ENCODE measurements around the gene RHBDF2. TPM values are rescaled to one million over a fixed set of nuclear protein-coding genes. Genes with fewer than 3 reads are reported as not detected.
A peak's percentile ranks its signal among the peaks of the same experiment; 100 is the strongest.

The RHBDF2 gene
- total RNA-seq, 4 donors from 2014 or later: 27.0 to 38.5 (median 33.7) TPM

- TF ChIP-seq POLR2A (IDR thresholded peaks at IDR 0.05): no peak
- TF ChIP-seq, protein P1, sequence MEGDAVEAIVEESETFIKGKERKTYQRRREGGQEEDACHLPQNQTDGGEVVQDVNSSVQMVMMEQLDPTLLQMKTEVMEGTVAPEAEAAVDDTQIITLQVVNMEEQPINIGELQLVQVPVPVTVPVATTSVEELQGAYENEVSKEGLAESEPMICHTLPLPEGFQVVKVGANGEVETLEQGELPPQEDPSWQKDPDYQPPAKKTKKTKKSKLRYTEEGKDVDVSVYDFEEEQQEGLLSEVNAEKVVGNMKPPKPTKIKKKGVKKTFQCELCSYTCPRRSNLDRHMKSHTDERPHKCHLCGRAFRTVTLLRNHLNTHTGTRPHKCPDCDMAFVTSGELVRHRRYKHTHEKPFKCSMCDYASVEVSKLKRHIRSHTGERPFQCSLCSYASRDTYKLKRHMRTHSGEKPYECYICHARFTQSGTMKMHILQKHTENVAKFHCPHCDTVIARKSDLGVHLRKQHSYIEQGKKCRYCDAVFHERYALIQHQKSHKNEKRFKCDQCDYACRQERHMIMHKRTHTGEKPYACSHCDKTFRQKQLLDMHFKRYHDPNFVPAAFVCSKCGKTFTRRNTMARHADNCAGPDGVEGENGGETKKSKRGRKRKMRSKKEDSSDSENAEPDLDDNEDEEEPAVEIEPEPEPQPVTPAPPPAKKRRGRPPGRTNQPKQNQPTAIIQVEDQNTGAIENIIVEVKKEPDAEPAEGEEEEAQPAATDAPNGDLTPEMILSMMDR (IDR thresholded peaks at IDR 0.05): no peak
- 69 to 74% methylated on average over 4 to 8 of the region's 37 CpGs for WGBS, 2 donors
- intact Hi-C loops (cut with DNase I): no loop called here
Observed at GRCh38 chr17:76538281-76538931, 37.2 kb upstream of the RHBDF2 start.

GRCh38 chr17:76537578-76538280 lies 36.5 kb upstream of the RHBDF2 start, which contains the start of gene CYGB:
Gene CYGB (minus strand): TSS chr17:76537709. CDS start chr17:76537542, 167 bp downstream.
- no peak for DNase-seq

More at GRCh38 chr17:76538281-76538931, 37.2 kb upstream of the RHBDF2 start:
- Histone ChIP-seq H3K27ac (peak overlapping the region; percentile 32 to 87 (median 70)), H3K4me1 (peaks cover 16 to 88% (median 18%) of the 10 kb centered on the region in 3 donors), H3K27me3 (peaks cover 0 to 47% (median 3%) of the 10 kb centered on the region in 4 donors), H3K9me3 (no peaks in the 10 kb centered on the region), H3K36me3 (no peaks in the 10 kb centered on the region), H3K4me3 (peak overlapping the region; percentile 15 to 67 (median 47))
- no peak for DNase-seq

DNA sequence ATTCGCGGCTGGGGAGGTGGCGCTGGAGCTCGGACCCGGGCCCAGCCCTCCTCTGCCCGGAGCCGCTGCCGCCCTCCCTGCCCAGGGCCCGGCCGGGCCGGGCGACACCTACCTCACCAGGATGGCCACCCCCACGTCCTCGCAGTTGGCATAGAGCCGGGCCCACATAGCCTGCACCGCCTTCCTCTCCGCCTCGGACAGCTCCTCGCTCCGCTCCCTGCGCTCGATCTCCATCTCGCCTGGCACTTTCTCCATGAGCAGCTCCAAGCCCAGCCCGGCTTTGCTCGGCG lies 36.0 kb upstream of the RHBDF2 start:
- Histone ChIP-seq H3K4me1 (peaks cover 16 to 77% (median 21%) of the 10 kb centered on the region in 3 donors), H3K27ac (peak overlapping the region; percentile 32 to 87 (median 70)), H3K4me3 (peak overlapping the region; percentile 15 to 67 (median 47)), H3K9me3 (no peaks in the 10 kb centered on the region), H3K27me3 (peaks cover 0 to 47% (median 3%) of the 10 kb centered on the region in 4 donors), H3K36me3 (no peaks in the 10 kb centered on the region)
- no peak for DNase-seq
- 0 to 20% methylated on average over 1 to 2 of the region's 26 CpGs for WGBS, 2 donors
- intact Hi-C loops (cut with DNase I): no loop called here
- TF ChIP-seq POLR2A (IDR thresholded peaks at IDR 0.05): no peak
- TF ChIP-seq, protein P1 (IDR thresholded peaks at IDR 0.05): no peak

More at GRCh38 chr17:76537578-76538280, 36.5 kb upstream of the RHBDF2 start, which contains the start of gene CYGB:
- 0% methylated on average over 3 of the region's 95 CpGs; no CpG with 5 or more reads in 1 of the 2 donors for WGBS, 2 donors
- H3K27me3 ChIP-seq: peaks cover 0 to 47% (median 3%) of the 10 kb centered on the region in 4 donors
- no peaks in the 10 kb centered on the region for H3K36me3 ChIP-seq
- peaks cover 16 to 81% (median 18%) of the 10 kb centered on the region in 3 donors for H3K4me1 ChIP-seq
- H3K27ac ChIP-seq: peak within 1 kb of the TSS; percentile 32 to 87 (median 70)
- peak within 1 kb of the TSS; percentile 15 to 67 (median 47) for H3K4me3 ChIP-seq
- H3K9me3 ChIP-seq: no peaks in the 10 kb centered on the region
- intact Hi-C loops (cut with DNase I): no loop called here
- peak in 2 of 4 donors; percentile 24 to 54 for TF ChIP-seq POLR2A (IDR thresholded peaks at IDR 0.05)
- TF ChIP-seq, protein P1 (IDR thresholded peaks at IDR 0.05): no peak

DNA sequence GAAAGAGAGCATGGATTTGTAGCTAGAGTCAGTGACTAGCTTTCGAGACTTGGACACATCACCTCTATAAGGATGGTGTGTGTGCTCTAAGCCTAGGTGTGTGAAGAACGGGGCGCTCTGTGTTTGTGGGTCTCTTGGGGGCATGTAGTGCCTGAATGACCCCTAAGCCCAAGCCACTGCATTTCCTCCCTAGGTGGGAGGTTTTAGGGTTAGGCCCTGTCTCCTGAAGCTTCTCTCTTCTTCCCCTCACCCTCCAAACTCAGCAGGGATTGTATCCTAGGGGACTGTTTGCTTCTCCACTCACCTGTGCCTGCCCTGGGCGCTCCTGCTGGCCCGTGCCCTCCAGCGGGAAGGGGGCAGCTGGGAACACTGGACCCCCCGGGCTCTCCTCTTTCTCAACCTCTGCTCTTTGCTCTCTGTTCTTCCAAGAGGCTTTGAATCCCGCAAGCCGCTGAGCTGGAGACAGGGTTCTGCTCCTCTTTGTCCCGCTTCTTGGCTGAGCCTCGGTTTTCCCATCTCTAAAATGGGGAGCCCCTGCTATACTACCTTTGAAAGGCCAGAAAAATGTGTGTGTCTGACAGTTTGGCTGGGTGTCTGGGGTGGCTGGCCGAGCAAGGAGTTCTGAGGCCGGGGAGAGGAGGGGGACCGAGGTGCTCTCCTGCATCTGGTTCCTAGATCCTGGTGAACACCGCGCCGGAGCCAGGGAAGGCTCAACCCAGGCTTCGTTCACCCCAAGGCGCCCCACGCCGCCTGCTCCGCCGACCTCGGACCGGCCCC lies 35.5 kb upstream of the RHBDF2 start:
- TF ChIP-seq POLR2A (IDR thresholded peaks at IDR 0.05): no peak
- TF ChIP-seq, protein P1 (IDR thresholded peaks at IDR 0.05): no peak
- DNase-seq: no peak
- Histone ChIP-seq H3K4me3 (peak overlapping the region; percentile 15 to 67 (median 47)), H3K9me3 (no peaks in the 10 kb centered on the region), H3K27me3 (peaks cover 0 to 47% (median 3%) of the 10 kb centered on the region in 4 donors), H3K4me1 (peaks cover 16 to 77% (median 25%) of the 10 kb centered on the region in 3 donors), H3K36me3 (no peaks in the 10 kb centered on the region), H3K27ac (peak overlapping the region; percentile 32 to 87 (median 70))
- intact Hi-C loops (cut with DNase I): no loop called here
- WGBS, 2 donors: 81 to 89% methylated on average over 7 to 12 of the region's 25 CpGs
